SK-N-SH (cell line): Measurements from ENCODE around the gene TUT7. TPM values are rescaled to one million over a fixed set of nuclear protein-coding genes. Genes with fewer than 3 reads are reported as not detected.

Source experiments
- CTCF ChIA-PET: fragments of 300-600, 350-600 bp; formaldehyde crosslinking; extraction: SDS; loops from one replicate; lab custom pipeline; 2021; lab: Yijun Ruan, JAX
- POLR2A ChIA-PET: fragments of 350-600 bp; sonication (Branson Sonifier 250); formaldehyde crosslinking; extraction: SDS; loops from one replicate; lab custom pipeline; 2020; ENCODE audit warnings: antibody characterized with exemption, inconsistent platforms; lab: Yijun Ruan, JAX
- DNase-seq: peaks from one replicate; pipeline ENCODE4 v3.0.0; 2012
- H2AFZ ChIP-seq: fragments of 200-600 bp; sonication (generic); 2 replicates; pipeline ENCODE4 v1.8.1; 2016; ENCODE audit warnings: antibody characterized with exemption, mild to moderate bottlenecking, low read depth
- H3F3A ChIP-seq: fragments of 200-600 bp; sonication (generic); replicated peaks from 2 replicates; pipeline ENCODE3; 2016; ENCODE audit warnings: antibody characterized with exemption, mild to moderate bottlenecking; ENCODE audit not compliant: insufficient read depth
- H3K27ac ChIP-seq, 2 experiments: fragments of 200-500 bp in 1 of 2; fragments of 200-600 bp in 1 of 2; sonication (Bioruptor generic) in 1 of 2; sonication (generic), shearing (Covaris generic) in 1 of 2; 2 replicates each; pipeline versions ENCODE4 v1.5.1 to v1.6.1; 2014 to 2016; ENCODE audit warnings: low read depth in 2 of 2, inconsistent platforms in 1 of 2, low read length in 1 of 2, mild to moderate bottlenecking in 1 of 2, mixed read lengths in 1 of 2
- H3K27me3 ChIP-seq: fragments of 200-600 bp; sonication (generic), shearing (Covaris generic); 2 replicates; pipeline ENCODE4 v1.6.1; 2016; ENCODE audit warnings: mixed run types; ENCODE audit not compliant: insufficient read depth
- H3K36me3 ChIP-seq, 2 experiments: fragments of 200-500 bp in 1 of 2; fragments of 200-600 bp in 1 of 2; sonication (Bioruptor generic) in 1 of 2; sonication (generic) in 1 of 2; replicated peaks in 1 of 2; 2 replicates each; pipeline versions ENCODE3 to v1.5.1; 2014 to 2016; ENCODE audit warnings: low read length in 1 of 2, mild to moderate bottlenecking in 1 of 2; ENCODE audit not compliant: insufficient read depth in 2 of 2, control insufficient read depth in 1 of 2
- H3K4me1 ChIP-seq, 2 experiments: fragments of 200-500 bp in 1 of 2; fragments of 200-600 bp in 1 of 2; sonication (Bioruptor generic) in 1 of 2; sonication (generic), shearing (Covaris generic) in 1 of 2; 2 replicates each; pipeline versions ENCODE4 v1.5.1 to v1.6.1; 2014 to 2016; ENCODE audit warnings: low read depth in 1 of 2, low read length in 1 of 2, mixed run types in 1 of 2; ENCODE audit not compliant: insufficient read depth in 2 of 2, control insufficient read depth in 1 of 2
- H3K4me2 ChIP-seq: fragments of 200-600 bp; sonication (generic), shearing (Covaris generic); 2 replicates; pipeline ENCODE4 v1.6.1; 2017; ENCODE audit warnings: mixed run types
- H3K4me3 ChIP-seq, 2 experiments: fragments of 200-500 bp in 1 of 2; fragments of 200-600 bp in 1 of 2; sonication (Bioruptor generic) in 1 of 2; sonication (generic), shearing (Covaris generic) in 1 of 2; 2 replicates each; pipeline versions ENCODE4 v1.5.1 to v1.8.1; 2014 to 2016; ENCODE audit warnings: low read depth in 2 of 2, inconsistent platforms in 1 of 2, low read length in 1 of 2, mild to moderate bottlenecking in 1 of 2, mixed read lengths in 1 of 2, moderate library complexity in 1 of 2
- H3K79me2 ChIP-seq: fragments of 200-600 bp; sonication (generic); 2 replicates; pipeline ENCODE4 v1.8.1; 2017; ENCODE audit warnings: mild to moderate bottlenecking; ENCODE audit not compliant: insufficient read depth
- H3K9ac ChIP-seq: fragments of 200-600 bp; sonication (generic); 2 replicates; pipeline ENCODE4 v1.6.1; 2017; ENCODE audit warnings: mixed run types
- H3K9me2 ChIP-seq: fragments of 200-600 bp; sonication (generic); 2 replicates; pipeline ENCODE4 v1.6.1; 2017; ENCODE audit warnings: mixed run types
- H3K9me3 ChIP-seq: fragments of 200-600 bp; sonication (generic); 2 replicates; pipeline ENCODE4 v1.6.1; 2017; ENCODE audit warnings: mixed run types, mild to moderate bottlenecking, moderate library complexity
- H4K20me1 ChIP-seq: fragments of 200-600 bp; sonication (generic); 2 replicates; pipeline ENCODE4 v1.6.1; 2017; ENCODE audit warnings: mild to moderate bottlenecking, mixed run types; ENCODE audit not compliant: insufficient read depth
- ELF1 ChIP-seq: IDR thresholded peaks from 2 replicates; pipeline ENCODE4 v1.4.0; 2012
- FOSL2 ChIP-seq: IDR thresholded peaks from 2 replicates; pipeline ENCODE4 v1.4.0; 2012; ENCODE audit warnings: low read depth, mild to moderate bottlenecking, moderate library complexity, borderline replicate concordance
- FOXM1 ChIP-seq: IDR thresholded peaks from 2 replicates; pipeline ENCODE4 v1.4.0; 2012; ENCODE audit warnings: low read depth, mild to moderate bottlenecking
- GABPA ChIP-seq: IDR thresholded peaks from 2 replicates; pipeline ENCODE4 v1.4.0; 2012; ENCODE audit warnings: low read depth, mild to moderate bottlenecking
- GATA2 ChIP-seq: sonication (generic); formaldehyde crosslinking; IDR thresholded peaks from 2 replicates; pipeline ENCODE4 v1.5.0; 2020; ENCODE audit warnings: mild to moderate bottlenecking, missing genetic modification reagents
- JUND ChIP-seq: IDR thresholded peaks from 2 replicates; pipeline ENCODE4 v1.4.0; 2012
- MXI1 ChIP-seq: IDR thresholded peaks from 2 replicates; pipeline ENCODE4 v1.6.1; 2012; ENCODE audit warnings: mild to moderate bottlenecking, low read depth, low read length, improper control_type of control experiment
- NFIC ChIP-seq: IDR thresholded peaks from 2 replicates; pipeline ENCODE4 v1.4.0; 2012; ENCODE audit warnings: borderline replicate concordance
- POLR2AphosphoS5 ChIP-seq: IDR thresholded peaks from 2 replicates; pipeline ENCODE4 v1.6.1; 2012; ENCODE audit warnings: low read depth, low read length
- RCOR1 ChIP-seq: fragments of 150-350 bp; IDR thresholded peaks from 2 replicates; pipeline ENCODE4 v1.6.1; 2017; ENCODE audit warnings: antibody characterized with exemption, low read length
- SMC3 ChIP-seq: IDR thresholded peaks from 2 replicates; pipeline ENCODE4 v1.6.1; 2012; ENCODE audit warnings: low read depth, low read length, improper control_type of control experiment
- TAF1 ChIP-seq: IDR thresholded peaks from 2 replicates; pipeline ENCODE4 v1.6.1; 2012; ENCODE audit warnings: low read depth, mild to moderate bottlenecking, low read length, moderate library complexity, borderline replicate concordance
- TCF12 ChIP-seq: IDR thresholded peaks from 2 replicates; pipeline ENCODE4 v1.4.0; 2012
- WGBS: methylation state at CpG from one replicate; pipeline ENCODE4 v1.1.6; 2017; ENCODE audit warnings: low lambda C conversion rate; 5-methylcytosine and 5-hydroxymethylcytosine counted together
- polyA plus RNA-seq, 3 experiments: library from polyadenylated mRNA; depleted of rRNA; stranded (reverse); fragments of >200 nt; gene quantifications; 2 replicates each; pipeline ENCODE4 v1.2.3, GENCODE V29; 2012
- TF ChIP-seq, protein P1 (sequence below): fragments of 150-350 bp; IDR thresholded peaks from 2 replicates; pipeline ENCODE4 v1.6.1; 2017; ENCODE audit warnings: antibody characterized with exemption, low read length, low read depth, borderline replicate concordance
- TF ChIP-seq, protein P2 (sequence below): IDR thresholded peaks from 2 replicates; pipeline ENCODE4 v1.6.1; 2012; ENCODE audit warnings: mild to moderate bottlenecking, low read depth, low read length, moderate library complexity
- TF ChIP-seq, protein P3 (sequence below): IDR thresholded peaks from 2 replicates; pipeline ENCODE4; 2012
- TF ChIP-seq, protein P4 (sequence below): fragments of 150-350 bp; IDR thresholded peaks from 2 replicates; pipeline ENCODE4 v1.6.1; 2016; ENCODE audit warnings: mild to moderate bottlenecking, low read depth, low read length
- TF ChIP-seq, protein P5 (sequence below): IDR thresholded peaks from 2 replicates; pipeline ENCODE4 v1.4.0; 2012; ENCODE audit warnings: low read depth

Gene TUT7
- polyA plus RNA-seq, 1 of the 3 experiments (the other 2 are of a cell fraction), result 6.7 TPM

DNA sequence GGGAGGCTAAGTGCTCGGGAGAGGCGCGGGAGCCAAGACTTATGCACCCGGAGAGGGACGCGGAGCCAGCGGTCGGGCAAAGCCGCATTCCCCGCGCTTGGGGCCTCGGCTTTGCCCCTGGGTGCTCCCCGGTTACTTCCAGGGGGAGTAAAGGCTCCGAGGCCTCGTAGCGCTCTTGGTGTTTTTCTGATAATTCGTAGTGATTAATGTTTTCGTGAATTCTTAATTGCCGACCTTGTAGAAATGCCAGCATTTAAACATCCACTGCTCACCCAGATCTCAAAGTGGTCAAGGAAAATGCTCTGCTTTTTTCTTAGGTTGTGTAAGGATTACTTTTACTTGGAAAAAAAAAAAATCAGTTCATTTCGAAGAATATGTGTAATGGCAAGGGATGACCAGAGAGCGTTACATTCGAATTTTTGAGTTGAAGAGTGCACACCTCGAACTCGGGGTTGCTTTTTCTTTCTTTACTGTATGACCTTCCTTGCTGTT, 654 bp upstream of the TUT7 start:
- CTCF ChIA-PET, result no interaction called here
- DNase-seq, result peak; percentile 36
- Histone ChIP-seq H3K4me1 (peaks cover 11% of the 10 kb centered on the region in 2 experiments; a peak in 3 of 4 replicates), H3K27ac (peak overlapping the region; percentile 80 to 93; a peak in 3 of 4 replicates), H3F3A (peaks cover 4% of the 10 kb centered on the region), H4K20me1 (no peaks in the 10 kb centered on the region), H3K27me3 (no peaks in the 10 kb centered on the region), H3K79me2 (peaks cover 40% of the 10 kb centered on the region), H3K4me3 (peak overlapping the region; percentile 87 to 90), H3K4me2 (peak overlapping the region; percentile 88), H3K36me3 (peaks cover 9 to 20% of the 10 kb centered on the region in 2 experiments), H3K9me3 (no peaks in the 10 kb centered on the region), H2AFZ (peak overlapping the region; percentile 96), H3K9ac (peak overlapping the region; percentile 75), H3K9me2 (no peaks in the 10 kb centered on the region)
- 24% methylated on average over 21 of the region's 24 CpGs for WGBS
- TF ChIP-seq MXI1 (0 out of 2 replicates have a peak, but pooled peaks have one; percentile 26), FOSL2 (no peak)
- POLR2A ChIA-PET, result no interaction called here

DNA sequence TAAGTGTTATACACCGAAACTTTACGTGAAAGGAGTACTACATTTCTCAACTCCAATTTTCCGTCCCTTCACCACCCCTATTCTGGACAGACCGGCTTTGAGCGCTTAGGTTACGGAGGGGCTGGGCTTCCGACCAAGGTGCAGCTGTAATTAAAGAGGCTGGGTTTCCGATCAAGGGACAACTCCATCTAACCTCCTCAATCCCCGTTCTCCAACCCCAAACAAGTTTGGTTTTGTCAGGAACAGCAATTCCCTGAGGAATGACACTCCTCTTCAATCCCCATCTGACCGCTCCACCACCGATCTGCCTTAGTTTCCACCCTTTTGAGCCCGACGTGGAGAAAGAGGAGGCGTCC, 577 bp downstream of the TUT7 start:
- H3K4me2 ChIP-seq, result peak overlapping the region; percentile 88
- WGBS, result 1% methylated on average over 14 of the region's 14 CpGs
- peaks cover 4% of the 10 kb centered on the region for H3F3A ChIP-seq
- H3K79me2 ChIP-seq, result peaks cover 52% of the 10 kb centered on the region
- H3K9me2 ChIP-seq, result no peaks in the 10 kb centered on the region
- H3K36me3 ChIP-seq, result peaks cover 9 to 20% of the 10 kb centered on the region in 2 experiments
- H4K20me1 ChIP-seq, result no peaks in the 10 kb centered on the region
- ChIA-PET CTCF (interaction anchor here (0.6 kb wide), 1 partner anchor 84 kb away, joined by 3 read pairs; no protein-coding TSS in a partner anchor), POLR2A (no interaction called here)
- no peaks in the 10 kb centered on the region for H3K27me3 ChIP-seq
- H3K9me3 ChIP-seq, result no peaks in the 10 kb centered on the region
- peak overlapping the region; percentile 75 for H3K9ac ChIP-seq
- H2AFZ ChIP-seq, result peak overlapping the region; percentile 77; the same call in 1 of the 2 replicates
- peaks cover 12 to 15% of the 10 kb centered on the region in 2 experiments; a peak in 3 of 4 replicates for H3K4me1 ChIP-seq
- peak overlapping the region; percentile 87 to 90 for H3K4me3 ChIP-seq
- TF ChIP-seq POLR2AphosphoS5, result no peak
- TF ChIP-seq, protein P1, sequence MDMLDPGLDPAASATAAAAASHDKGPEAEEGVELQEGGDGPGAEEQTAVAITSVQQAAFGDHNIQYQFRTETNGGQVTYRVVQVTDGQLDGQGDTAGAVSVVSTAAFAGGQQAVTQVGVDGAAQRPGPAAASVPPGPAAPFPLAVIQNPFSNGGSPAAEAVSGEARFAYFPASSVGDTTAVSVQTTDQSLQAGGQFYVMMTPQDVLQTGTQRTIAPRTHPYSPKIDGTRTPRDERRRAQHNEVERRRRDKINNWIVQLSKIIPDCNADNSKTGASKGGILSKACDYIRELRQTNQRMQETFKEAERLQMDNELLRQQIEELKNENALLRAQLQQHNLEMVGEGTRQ, result no peak
- no peak for TF ChIP-seq NFIC
- TF ChIP-seq GABPA, result no peak
- no peak for TF ChIP-seq ELF1
- TF ChIP-seq, protein P2, sequence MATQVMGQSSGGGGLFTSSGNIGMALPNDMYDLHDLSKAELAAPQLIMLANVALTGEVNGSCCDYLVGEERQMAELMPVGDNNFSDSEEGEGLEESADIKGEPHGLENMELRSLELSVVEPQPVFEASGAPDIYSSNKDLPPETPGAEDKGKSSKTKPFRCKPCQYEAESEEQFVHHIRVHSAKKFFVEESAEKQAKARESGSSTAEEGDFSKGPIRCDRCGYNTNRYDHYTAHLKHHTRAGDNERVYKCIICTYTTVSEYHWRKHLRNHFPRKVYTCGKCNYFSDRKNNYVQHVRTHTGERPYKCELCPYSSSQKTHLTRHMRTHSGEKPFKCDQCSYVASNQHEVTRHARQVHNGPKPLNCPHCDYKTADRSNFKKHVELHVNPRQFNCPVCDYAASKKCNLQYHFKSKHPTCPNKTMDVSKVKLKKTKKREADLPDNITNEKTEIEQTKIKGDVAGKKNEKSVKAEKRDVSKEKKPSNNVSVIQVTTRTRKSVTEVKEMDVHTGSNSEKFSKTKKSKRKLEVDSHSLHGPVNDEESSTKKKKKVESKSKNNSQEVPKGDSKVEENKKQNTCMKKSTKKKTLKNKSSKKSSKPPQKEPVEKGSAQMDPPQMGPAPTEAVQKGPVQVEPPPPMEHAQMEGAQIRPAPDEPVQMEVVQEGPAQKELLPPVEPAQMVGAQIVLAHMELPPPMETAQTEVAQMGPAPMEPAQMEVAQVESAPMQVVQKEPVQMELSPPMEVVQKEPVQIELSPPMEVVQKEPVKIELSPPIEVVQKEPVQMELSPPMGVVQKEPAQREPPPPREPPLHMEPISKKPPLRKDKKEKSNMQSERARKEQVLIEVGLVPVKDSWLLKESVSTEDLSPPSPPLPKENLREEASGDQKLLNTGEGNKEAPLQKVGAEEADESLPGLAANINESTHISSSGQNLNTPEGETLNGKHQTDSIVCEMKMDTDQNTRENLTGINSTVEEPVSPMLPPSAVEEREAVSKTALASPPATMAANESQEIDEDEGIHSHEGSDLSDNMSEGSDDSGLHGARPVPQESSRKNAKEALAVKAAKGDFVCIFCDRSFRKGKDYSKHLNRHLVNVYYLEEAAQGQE, result no peak
- no peak for TF ChIP-seq JUND
- TF ChIP-seq TAF1, result no peak
- TF ChIP-seq TCF12, result no peak
- TF ChIP-seq, protein P3, sequence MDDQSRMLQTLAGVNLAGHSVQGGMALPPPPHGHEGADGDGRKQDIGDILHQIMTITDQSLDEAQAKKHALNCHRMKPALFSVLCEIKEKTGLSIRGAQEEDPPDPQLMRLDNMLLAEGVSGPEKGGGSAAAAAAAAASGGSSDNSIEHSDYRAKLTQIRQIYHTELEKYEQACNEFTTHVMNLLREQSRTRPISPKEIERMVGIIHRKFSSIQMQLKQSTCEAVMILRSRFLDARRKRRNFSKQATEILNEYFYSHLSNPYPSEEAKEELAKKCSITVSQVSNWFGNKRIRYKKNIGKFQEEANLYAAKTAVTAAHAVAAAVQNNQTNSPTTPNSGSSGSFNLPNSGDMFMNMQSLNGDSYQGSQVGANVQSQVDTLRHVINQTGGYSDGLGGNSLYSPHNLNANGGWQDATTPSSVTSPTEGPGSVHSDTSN, result no peak
- no peak for TF ChIP-seq GATA2 (CRISPR knock-in tag)
- TF ChIP-seq, protein P4, sequence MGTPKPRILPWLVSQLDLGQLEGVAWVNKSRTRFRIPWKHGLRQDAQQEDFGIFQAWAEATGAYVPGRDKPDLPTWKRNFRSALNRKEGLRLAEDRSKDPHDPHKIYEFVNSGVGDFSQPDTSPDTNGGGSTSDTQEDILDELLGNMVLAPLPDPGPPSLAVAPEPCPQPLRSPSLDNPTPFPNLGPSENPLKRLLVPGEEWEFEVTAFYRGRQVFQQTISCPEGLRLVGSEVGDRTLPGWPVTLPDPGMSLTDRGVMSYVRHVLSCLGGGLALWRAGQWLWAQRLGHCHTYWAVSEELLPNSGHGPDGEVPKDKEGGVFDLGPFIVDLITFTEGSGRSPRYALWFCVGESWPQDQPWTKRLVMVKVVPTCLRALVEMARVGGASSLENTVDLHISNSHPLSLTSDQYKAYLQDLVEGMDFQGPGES, result no peak
- TF ChIP-seq RCOR1, result no peak
- TF ChIP-seq FOXM1, result no peak
- TF ChIP-seq SMC3, result no peak
- TF ChIP-seq, protein P5, sequence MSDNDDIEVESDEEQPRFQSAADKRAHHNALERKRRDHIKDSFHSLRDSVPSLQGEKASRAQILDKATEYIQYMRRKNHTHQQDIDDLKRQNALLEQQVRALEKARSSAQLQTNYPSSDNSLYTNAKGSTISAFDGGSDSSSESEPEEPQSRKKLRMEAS, result no peak
- TF ChIP-seq, all 33 proteins: peak for 0
- no peak for DNase-seq
- H3K27ac ChIP-seq, result peak overlapping the region; percentile 91 to 93
